Head of caudate nucleus (tissue), 42 donors: Measurements from ENCODE around the gene CCDC178.
A peak's percentile ranks its signal among the peaks of the same experiment; 100 is the strongest.
"Not testable (repeated sequence)": the region's sequence is repeated elsewhere in the genome, so short reads cannot be mapped to it uniquely, and the experiment has no call there.

ENCODE experiments used
- DNase-seq, 42 donors: peaks; one replicate each; pipeline versions ENCODE4 v3.0.0 to v3.0.0-alpha.2; 2020 to 2021; ENCODE audit warnings: mixed read lengths in 7 of 42
- intact Hi-C: fragments of 100-400 bp; cut with DNase I; formaldehyde crosslinking; loops from one replicate; pipeline ENCODE4 v1.15.0; 2022

CCDC178 gene

GRCh38 chr18:33269223-33269622 lies 171.3 kb downstream of the CCDC178 start:
- intact Hi-C loops = no loop called here
- DNase-seq = no peak

- intact Hi-C loops = no loop called here
- no peak for DNase-seq
Measured at GRCh38 chr18:33264566-33264965, 176.0 kb downstream of the CCDC178 start.

- intact Hi-C loops = no loop called here
- DNase-seq = no peak
Measured at GRCh38 chr18:33239298-33239697, 201.2 kb downstream of the CCDC178 start.

GRCh38 chr18:33232318-33232626 lies 208.2 kb downstream of the CCDC178 start:
- no peak for DNase-seq
- intact Hi-C loops = loop anchor here (5.0 kb wide), 2 partner anchors 265 to 530 kb away; no protein-coding TSS in a partner anchor

- DNase-seq = peak; percentile 40 to 92 (median 80)
- intact Hi-C loops = loop anchor here (5.0 kb wide), 2 partner anchors 266 to 531 kb away; no protein-coding TSS in a partner anchor
Measured at GRCh38 chr18:33231474-33232317, 208.8 kb downstream of the CCDC178 start.

GRCh38 chr18:33212363-33212762 lies 228.2 kb downstream of the CCDC178 start:
- intact Hi-C loops = no loop called here

GRCh38 chr18:33210575-33211189 lies 229.8 kb downstream of the CCDC178 start:
- DNase-seq = peak in 15 of 42 donors; percentile 5 to 62 (median 31)
- intact Hi-C loops = no loop called here

More at GRCh38 chr18:33212363-33212762, 228.2 kb downstream of the CCDC178 start:
- DNase-seq = no peak

- no peak for DNase-seq
- intact Hi-C loops = loop anchor here (10.0 kb wide), 1 partner anchor 491 kb away; no protein-coding TSS in a partner anchor
Measured at GRCh38 chr18:33205777-33206176, 234.7 kb downstream of the CCDC178 start.

- intact Hi-C loops = loop anchor here (10.0 kb wide), 1 partner anchor 487 kb away; no protein-coding TSS in a partner anchor
- DNase-seq = peak in 41 of 42 donors; percentile 2 to 84 (median 46)
Measured at GRCh38 chr18:33201509-33201926, 239.0 kb downstream of the CCDC178 start.

- intact Hi-C loops = no loop called here
- DNase-seq = no peak
Measured at GRCh38 chr18:33195795-33196194, 244.7 kb downstream of the CCDC178 start.

GRCh38 chr18:33194793-33195192 lies 245.7 kb downstream of the CCDC178 start:
- intact Hi-C loops = no loop called here
- DNase-seq = no peak

GRCh38 chr18:33184958-33185357 lies 255.6 kb downstream of the CCDC178 start:
- DNase-seq = no peak
- intact Hi-C loops = no loop called here

- intact Hi-C loops = no loop called here
- DNase-seq = no peak
Measured at GRCh38 chr18:33184175-33184574, 256.3 kb downstream of the CCDC178 start.

GRCh38 chr18:33183136-33183535 lies 257.4 kb downstream of the CCDC178 start:
- no peak for DNase-seq
- intact Hi-C loops = no loop called here

- intact Hi-C loops = no loop called here
- DNase-seq = no peak
Measured at GRCh38 chr18:33181016-33181415, 259.5 kb downstream of the CCDC178 start.

- intact Hi-C loops = no loop called here
- no peak for DNase-seq
Measured at GRCh38 chr18:33169218-33169617, 271.3 kb downstream of the CCDC178 start.

GRCh38 chr18:33164121-33164520 lies 276.4 kb downstream of the CCDC178 start:
- DNase-seq, intact Hi-C loops: not testable (repeated sequence)

- intact Hi-C loops = no loop called here
- DNase-seq = no peak
Measured at GRCh38 chr18:33161131-33161530, 279.4 kb downstream of the CCDC178 start.

GRCh38 chr18:33159151-33159550 lies 281.4 kb downstream of the CCDC178 start:
- intact Hi-C loops = no loop called here

GRCh38 chr18:33157893-33158292 lies 282.6 kb downstream of the CCDC178 start:
- intact Hi-C loops = no loop called here
- DNase-seq = no peak

More at GRCh38 chr18:33159151-33159550, 281.4 kb downstream of the CCDC178 start:
- DNase-seq = no peak
